NB4 (cell line): Measurements from ENCODE around the gene CFAP43.

Experiments used
- MYC ChIP-seq: IDR thresholded peaks from 2 replicates; pipeline ENCODE4 v1.6.1; 2011; ENCODE audit warnings: low read depth, low read length
- TF ChIP-seq, protein P1 (sequence below): IDR thresholded peaks from one replicate; pipeline ENCODE4 v1.5.1; 2012; ENCODE audit warnings: low read depth, low read length

DNA sequence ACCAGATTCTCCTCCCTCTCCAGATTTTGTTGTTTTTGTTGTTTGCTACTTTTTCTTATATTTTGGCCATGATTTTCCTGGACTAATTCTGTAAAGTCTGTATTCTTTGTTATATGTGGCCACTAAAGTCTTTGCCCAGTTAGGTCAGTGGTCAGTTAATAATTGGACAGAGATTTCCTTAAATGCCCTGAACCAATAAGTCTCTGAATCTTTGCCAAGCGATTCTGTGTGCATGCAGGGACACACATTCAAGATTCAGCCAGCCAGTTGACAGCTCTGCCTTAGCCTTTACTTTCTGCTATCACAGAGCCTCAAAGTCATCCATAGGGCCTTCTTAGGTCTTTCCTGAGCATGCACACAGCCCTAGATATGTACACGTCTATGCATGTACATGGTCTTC, 135.5 kb downstream of the CFAP43 start:
- TF ChIP-seq MYC, result no peak
- TF ChIP-seq, protein P1, sequence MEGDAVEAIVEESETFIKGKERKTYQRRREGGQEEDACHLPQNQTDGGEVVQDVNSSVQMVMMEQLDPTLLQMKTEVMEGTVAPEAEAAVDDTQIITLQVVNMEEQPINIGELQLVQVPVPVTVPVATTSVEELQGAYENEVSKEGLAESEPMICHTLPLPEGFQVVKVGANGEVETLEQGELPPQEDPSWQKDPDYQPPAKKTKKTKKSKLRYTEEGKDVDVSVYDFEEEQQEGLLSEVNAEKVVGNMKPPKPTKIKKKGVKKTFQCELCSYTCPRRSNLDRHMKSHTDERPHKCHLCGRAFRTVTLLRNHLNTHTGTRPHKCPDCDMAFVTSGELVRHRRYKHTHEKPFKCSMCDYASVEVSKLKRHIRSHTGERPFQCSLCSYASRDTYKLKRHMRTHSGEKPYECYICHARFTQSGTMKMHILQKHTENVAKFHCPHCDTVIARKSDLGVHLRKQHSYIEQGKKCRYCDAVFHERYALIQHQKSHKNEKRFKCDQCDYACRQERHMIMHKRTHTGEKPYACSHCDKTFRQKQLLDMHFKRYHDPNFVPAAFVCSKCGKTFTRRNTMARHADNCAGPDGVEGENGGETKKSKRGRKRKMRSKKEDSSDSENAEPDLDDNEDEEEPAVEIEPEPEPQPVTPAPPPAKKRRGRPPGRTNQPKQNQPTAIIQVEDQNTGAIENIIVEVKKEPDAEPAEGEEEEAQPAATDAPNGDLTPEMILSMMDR, result no peak
